GM12891 (cell line): ENCODE data around the gene PITPNM1.
A peak's percentile ranks its signal among the peaks of the same experiment; 100 is the strongest.
"Not testable (repeated sequence)": the region's sequence is repeated elsewhere in the genome, so short reads cannot be mapped to it uniquely, and the experiment has no call there.

Experiments used
- DNase-seq: peaks from one replicate; pipeline ENCODE4 v3.0.0; 2011; ENCODE audit warnings: low spot score; ENCODE audit not compliant: insufficient read length
- FAIRE-seq: peaks from 2 replicates; lab custom pipeline; 2011; peaks lifted over from hg19 to GRCh38; lab: Jason Lieb, UNC
- PAX5 ChIP-seq: IDR thresholded peaks from 2 replicates; pipeline ENCODE4 v1.6.1; 2011; ENCODE audit warnings: low read length, moderate library complexity, mild to moderate bottlenecking; ENCODE audit not compliant: insufficient read depth, severe bottlenecking
- POLR2A ChIP-seq: IDR thresholded peaks from 2 replicates; pipeline ENCODE4 v1.6.1; 2011; ENCODE audit warnings: low read depth, low read length, control low read depth
- POLR2AphosphoS5 ChIP-seq: IDR thresholded peaks from 2 replicates; pipeline ENCODE4 v1.6.1; 2011; ENCODE audit warnings: low read depth, low read length, control low read depth
- POU2F2 ChIP-seq: IDR thresholded peaks from 2 replicates; pipeline ENCODE4 v1.6.1; 2011; ENCODE audit warnings: low read depth, mild to moderate bottlenecking, control low read depth, low read length, moderate library complexity
- SPI1 ChIP-seq: IDR thresholded peaks from 2 replicates; pipeline ENCODE4 v1.6.1; 2011; ENCODE audit warnings: low read depth, low read length, control low read depth
- TAF1 ChIP-seq: IDR thresholded peaks from 2 replicates; pipeline ENCODE4 v1.6.1; 2011; ENCODE audit warnings: low read depth, low read length, control low read depth

The PITPNM1 gene

GRCh38 chr11:67483831-67484665 lies 21.1 kb downstream of the PITPNM1 start:
- DNase-seq (no peak), FAIRE-seq (peak; percentile 92)
- no peak for TF ChIP-seq SPI1
- TF ChIP-seq TAF1 = peak; percentile 38; the same call in 1 of the 2 replicates
- peak; percentile 67 for TF ChIP-seq POLR2A
- peak; percentile 66 for TF ChIP-seq POLR2AphosphoS5
- no peak for TF ChIP-seq PAX5
- TF ChIP-seq POU2F2 = no peak; the same call in 1 of the 2 replicates

DNA sequence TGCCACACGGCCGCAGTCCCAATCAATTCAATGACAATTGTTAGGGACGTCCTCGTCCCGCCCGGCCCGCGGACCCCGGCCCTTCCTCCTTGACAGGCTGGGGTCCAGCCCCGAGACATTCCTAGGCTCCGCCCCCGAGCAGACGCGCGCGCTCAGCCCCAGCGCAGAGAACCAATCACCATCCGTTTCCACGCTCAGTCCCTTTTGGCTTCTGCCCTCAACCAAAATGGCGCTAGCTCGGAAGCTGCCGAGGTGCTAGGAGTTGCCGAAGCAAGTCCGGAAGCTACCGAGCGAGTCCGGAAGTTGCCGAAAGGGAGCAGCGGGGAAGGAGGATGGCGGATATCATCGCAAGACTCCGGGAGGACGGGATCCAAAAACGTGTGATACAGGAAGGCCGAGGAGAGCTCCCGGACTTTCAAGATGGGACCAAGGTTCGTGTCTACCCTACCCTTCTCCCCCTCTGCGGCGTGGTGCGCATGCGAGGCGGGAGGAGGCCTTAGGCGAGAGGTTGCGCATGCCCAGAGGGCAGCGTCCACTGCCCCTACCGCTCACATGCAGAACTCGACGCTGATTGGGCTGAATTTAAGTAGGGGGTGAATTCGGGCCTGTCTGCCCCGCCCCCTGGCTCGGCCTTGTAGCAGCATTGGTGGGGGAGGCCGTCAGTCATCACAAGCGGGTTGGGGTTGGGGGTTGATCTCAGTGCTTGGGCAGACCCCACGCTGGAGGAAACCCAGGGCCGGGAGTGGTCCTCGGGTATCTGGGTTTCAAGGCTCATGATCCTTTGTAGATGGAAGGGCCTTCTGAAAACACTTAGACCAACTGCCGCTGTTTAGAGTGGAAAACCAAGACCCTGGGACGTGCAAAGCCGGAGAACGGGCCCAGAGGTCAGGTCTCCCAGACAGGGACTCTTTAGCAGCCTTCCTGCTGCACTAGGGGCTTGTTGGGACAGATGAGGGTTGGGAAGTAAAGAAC lies 22.1 kb downstream of the PITPNM1 start, which contains the start of gene AIP:
TSS of gene AIP (plus strand) at position 200 of the 972 bp plus-strand sequence. CDS start at position 333, 133 bp downstream.
- DNase-seq = peak; percentile 92
- TF ChIP-seq SPI1 (no peak), TAF1 (peak; percentile 81; the same call in 1 of the 2 replicates), POLR2A (peak; percentile 49; the same call in 1 of the 2 replicates)
- peak; percentile 98 for FAIRE-seq

GRCh38 chr11:67482275-67482826 lies 22.8 kb downstream of the PITPNM1 start:
- no peak for TF ChIP-seq POLR2AphosphoS5
- peak; percentile 63; the same call in 1 of the 2 replicates for TF ChIP-seq SPI1
- no peak for TF ChIP-seq PAX5
- FAIRE-seq = no peak

DNA sequence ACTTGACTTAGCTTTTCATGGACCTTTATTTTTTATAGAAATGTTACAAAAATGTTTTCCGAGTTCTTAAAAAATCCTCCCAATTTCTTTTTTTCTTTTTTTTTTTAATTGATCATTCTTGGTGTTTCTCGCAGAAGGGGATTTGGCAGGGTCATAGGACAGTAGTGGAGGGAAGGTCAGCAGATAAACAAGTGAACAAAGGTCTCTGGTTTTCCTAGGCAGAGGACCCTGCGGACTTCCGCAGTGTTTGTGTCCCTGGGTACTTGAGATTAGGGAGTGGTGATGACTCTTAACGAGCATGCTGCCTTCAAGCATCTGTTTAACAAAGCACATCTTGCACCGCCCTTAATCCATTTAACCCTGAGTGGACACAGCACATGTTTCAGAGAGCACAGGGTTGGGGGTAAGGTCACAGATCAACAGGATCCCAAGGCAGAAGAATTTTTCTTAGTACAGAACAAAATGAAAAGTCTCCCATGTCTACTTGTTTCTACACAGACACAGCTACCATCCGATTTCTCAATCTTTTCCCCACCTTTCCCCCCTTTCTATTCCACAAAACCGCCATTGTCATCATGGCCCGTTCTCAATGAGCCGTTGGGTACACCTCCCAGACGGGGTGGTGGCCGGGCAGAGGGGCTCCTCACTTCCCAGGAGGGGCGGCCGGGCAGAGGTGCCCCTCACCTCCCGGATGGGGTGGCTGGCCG lies 27.7 kb downstream of the PITPNM1 start:
- not testable (repeated sequence) for DNase-seq, FAIRE-seq

More at GRCh38 chr11:67482275-67482826, 22.8 kb downstream of the PITPNM1 start:
- no peak for DNase-seq

DNA sequence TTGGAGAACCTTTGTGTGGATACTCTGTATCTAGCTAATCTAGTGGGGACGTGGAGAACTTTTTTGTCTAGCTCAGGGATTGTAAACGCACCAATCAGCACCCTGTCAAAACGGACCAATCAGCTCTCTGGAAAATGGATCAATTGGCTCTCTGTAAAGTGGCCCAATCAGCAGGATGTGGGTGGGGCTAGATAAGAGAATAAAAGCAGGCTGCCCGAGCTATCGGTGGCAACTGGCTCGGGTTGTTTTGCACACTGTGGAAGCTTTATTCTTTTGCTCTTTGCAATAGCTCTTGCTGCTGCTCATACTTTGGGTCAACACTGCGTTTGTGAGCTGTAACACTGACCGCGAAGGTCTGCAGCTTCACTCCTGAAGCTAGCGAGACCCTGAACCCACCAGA lies 28.5 kb downstream of the PITPNM1 start:
- DNase-seq, FAIRE-seq: not testable (repeated sequence)

GRCh38 chr11:67472882-67473281 lies 32.3 kb downstream of the PITPNM1 start:
- FAIRE-seq = no peak
- no peak for TF ChIP-seq PAX5
- no peak for TF ChIP-seq SPI1
- TF ChIP-seq POLR2AphosphoS5 = no peak
- no peak for TF ChIP-seq POU2F2
- DNase-seq = no peak

- no peak for DNase-seq
- TF ChIP-seq POLR2A (no peak), SPI1 (peak; percentile 72)
- FAIRE-seq = peak; percentile 66
Measured at GRCh38 chr11:67470337-67471002, 34.7 kb downstream of the PITPNM1 start.

- FAIRE-seq = no peak
- DNase-seq = no peak
- no peak for TF ChIP-seq POLR2AphosphoS5
- no peak for TF ChIP-seq SPI1
- TF ChIP-seq TAF1 = no peak
- TF ChIP-seq POU2F2 = no peak
Measured at GRCh38 chr11:67469508-67469811, 35.7 kb downstream of the PITPNM1 start.

GRCh38 chr11:67468759-67469507 lies 36.2 kb downstream of the PITPNM1 start, which contains the start of gene TMEM134:
Gene TMEM134 (minus strand): TSS chr11:67469251. CDS start chr11:67469192, 59 bp downstream.
- DNase-seq (peak; percentile 94), FAIRE-seq (peak; percentile 92)
- TF ChIP-seq POLR2A (peak; percentile 81), SPI1 (no peak), POLR2AphosphoS5 (peak; percentile 47; the same call in 1 of the 2 replicates), PAX5 (no peak), POU2F2 (0 out of 2 replicates have a peak, but pooled peaks have one; percentile 6), TAF1 (no peak; the same call in 1 of the 2 replicates)
